H9 (cell line): ENCODE results near the gene ODAD2. TPM values are rescaled to one million over a fixed set of nuclear protein-coding genes. Genes with fewer than 3 reads are reported as not detected.

Experiments
- DNase-seq: peaks from one replicate; pipeline ENCODE4 v3.0.0-alpha.2; 2017
- H2AFZ ChIP-seq: one replicate; pipeline ENCODE4 v1.6.1; 2013; ENCODE audit warnings: mild to moderate bottlenecking, low read length, control low read depth, moderate library complexity
- H2AK5ac ChIP-seq: 2 replicates; pipeline ENCODE4 v1.6.1; 2013; ENCODE audit warnings: low read length, control low read depth, mixed read lengths; ENCODE audit not compliant: insufficient read length
- H2BK120ac ChIP-seq: one replicate; pipeline ENCODE4 v1.6.1; 2013; ENCODE audit warnings: low read depth, mild to moderate bottlenecking, low read length, control low read depth, inconsistent platforms; ENCODE audit not compliant: poor library complexity, severe bottlenecking
- H2BK12ac ChIP-seq: 2 replicates; pipeline ENCODE4 v1.6.1; 2013; ENCODE audit warnings: low read length, control low read depth, mixed read lengths, low read depth; ENCODE audit not compliant: insufficient read length
- H2BK15ac ChIP-seq: 2 replicates; pipeline ENCODE4 v1.6.1; 2013; ENCODE audit warnings: low read depth, low read length, control low read depth
- H2BK20ac ChIP-seq: one replicate; pipeline ENCODE4 v1.6.1; 2013; ENCODE audit warnings: low read depth, mild to moderate bottlenecking, low read length, control low read depth, inconsistent platforms; ENCODE audit not compliant: poor library complexity, severe bottlenecking
- H2BK5ac ChIP-seq: 2 replicates; pipeline ENCODE4 v1.6.1; 2013; ENCODE audit warnings: low read length, control low read depth, mixed read lengths; ENCODE audit not compliant: insufficient read length
- H3K14ac ChIP-seq: 2 replicates; pipeline ENCODE4 v1.6.1; 2013; ENCODE audit warnings: low read length, control low read depth; ENCODE audit not compliant: insufficient read depth
- H3K18ac ChIP-seq: 2 replicates; pipeline ENCODE4 v1.6.1; 2013; ENCODE audit warnings: low read depth, mild to moderate bottlenecking, mixed read lengths, low read length, control low read depth; ENCODE audit not compliant: insufficient read length
- H3K23ac ChIP-seq: 2 replicates; pipeline ENCODE4 v1.6.1; 2013; ENCODE audit warnings: low read length, control low read depth, mixed read lengths, low read depth; ENCODE audit not compliant: insufficient read length
- H3K23me2 ChIP-seq: 2 replicates; pipeline ENCODE4 v1.6.1; 2013; ENCODE audit warnings: low read depth, mild to moderate bottlenecking, mixed read lengths, low read length, control low read depth; ENCODE audit not compliant: insufficient read length, poor library complexity, severe bottlenecking
- H3K27ac ChIP-seq: 2 replicates; pipeline ENCODE4 v1.5.1; 2013; ENCODE audit warnings: low read length, control low read depth, mixed read lengths, low read depth; ENCODE audit not compliant: insufficient read length
- H3K27me3 ChIP-seq: 2 replicates; pipeline ENCODE4 v1.6.1; 2013; ENCODE audit warnings: low read length, control low read depth, inconsistent platforms; ENCODE audit not compliant: insufficient read depth
- H3K4ac ChIP-seq: 2 replicates; pipeline ENCODE4 v1.6.1; 2013; ENCODE audit warnings: low read depth, mild to moderate bottlenecking, control low read depth, inconsistent platforms, low read length, moderate library complexity
- H3K4me1 ChIP-seq: 2 replicates; pipeline ENCODE4 v1.6.1; 2013; ENCODE audit warnings: low read length, control low read depth, inconsistent platforms; ENCODE audit not compliant: insufficient read depth
- H3K4me2 ChIP-seq: 2 replicates; pipeline ENCODE4 v1.6.1; 2013; ENCODE audit warnings: low read length, control low read depth, mixed read lengths; ENCODE audit not compliant: insufficient read length, insufficient read depth
- H3K56ac ChIP-seq: 2 replicates; pipeline ENCODE4 v1.6.1; 2013; ENCODE audit warnings: low read depth, mild to moderate bottlenecking, mixed read lengths, low read length, control low read depth; ENCODE audit not compliant: insufficient read length
- H3K79me1 ChIP-seq: 2 replicates; pipeline ENCODE4 v1.6.1; 2013; ENCODE audit warnings: low read depth, mild to moderate bottlenecking, moderate library complexity, low read length, control low read depth, inconsistent platforms; ENCODE audit not compliant: insufficient read depth, poor library complexity, severe bottlenecking
- H3K79me2 ChIP-seq: 2 replicates; pipeline ENCODE4 v1.6.1; 2013; ENCODE audit warnings: low read length, control low read depth, inconsistent platforms; ENCODE audit not compliant: insufficient read depth
- H3K9ac ChIP-seq: 2 replicates; pipeline ENCODE4 v1.6.1; 2013; ENCODE audit warnings: low read length, control low read depth, mixed read lengths; ENCODE audit not compliant: insufficient read length; ENCODE audit errors: extremely low read depth
- H3K9me3 ChIP-seq: one replicate; pipeline ENCODE4 v1.6.1; 2013; ENCODE audit warnings: low read depth, low read length, inconsistent platforms; ENCODE audit not compliant: control insufficient read depth
- H3T11ph ChIP-seq: one replicate; pipeline ENCODE4 v1.6.1; 2013; ENCODE audit warnings: mild to moderate bottlenecking, low read length, control low read depth, inconsistent platforms
- H4K20me1 ChIP-seq: one replicate; pipeline ENCODE4 v1.6.1; 2013; ENCODE audit not compliant: control insufficient read depth, insufficient read length, insufficient read depth
- H4K5ac ChIP-seq: 2 replicates; pipeline ENCODE4 v1.6.1; 2013; ENCODE audit warnings: low read depth, mild to moderate bottlenecking, mixed read lengths, low read length, control low read depth; ENCODE audit not compliant: insufficient read length
- H4K8ac ChIP-seq: replicated peaks from 2 replicates; pipeline ENCODE4 v1.6.1; 2013; ENCODE audit warnings: low read length, control low read depth, mixed read lengths, low read depth; ENCODE audit not compliant: insufficient read length
- H4K91ac ChIP-seq: 2 replicates; pipeline ENCODE4 v1.6.1; 2013; ENCODE audit warnings: low read depth, mild to moderate bottlenecking, moderate library complexity, mixed read lengths, low read length, control low read depth; ENCODE audit not compliant: insufficient read length
- H3K27ac Mint-ChIP-seq, 3 experiments: 2 replicates in 2 of 3; 3 replicates in 1 of 3; pipeline ENCODE4 v1.8.0; 2020 to 2021; ENCODE audit warnings: mixed read lengths in 3 of 3, mild to moderate bottlenecking in 1 of 3, moderate library complexity in 1 of 3
- H3K27me3 Mint-ChIP-seq: 2 replicates; pipeline ENCODE4 v1.8.0; 2021; ENCODE audit warnings: low read depth, mild to moderate bottlenecking, moderate library complexity, mixed read lengths
- H3K36me3 Mint-ChIP-seq, 3 experiments: 2 replicates in 2 of 3; 3 replicates in 1 of 3; pipeline ENCODE4 v1.8.0; 2020 to 2021; ENCODE audit warnings: low read depth in 3 of 3, mixed read lengths in 3 of 3; ENCODE audit not compliant: insufficient read depth in 1 of 3
- H3K4me1 Mint-ChIP-seq, 2 experiments: 2 replicates each; pipeline ENCODE4 v1.8.0; 2020; ENCODE audit warnings: mixed read lengths in 2 of 2
- H3K4me3 Mint-ChIP-seq, 2 experiments: 2 replicates in 1 of 2; 3 replicates in 1 of 2; pipeline ENCODE4 v1.8.0; 2020 to 2021; ENCODE audit warnings: mild to moderate bottlenecking in 2 of 2, mixed read lengths in 2 of 2, moderate library complexity in 1 of 2
- H3K9me3 Mint-ChIP-seq, 2 experiments: 2 replicates in 1 of 2; 3 replicates in 1 of 2; pipeline ENCODE4 v1.8.0; 2020; ENCODE audit warnings: mild to moderate bottlenecking in 2 of 2, mixed read lengths in 2 of 2, moderate library complexity in 1 of 2
- WGBS: extraction: QIAGEN DNeasy Blood & Tissue Kit; methylation state at CpG from one replicate; pipeline ENCODE4 v1.1.7; 2013; ENCODE audit warnings: missing lambda C conversion rate, low lambda C conversion rate, mixed read lengths; ENCODE audit not compliant: insufficient read length; ENCODE audit errors: extremely low coverage; 5-methylcytosine and 5-hydroxymethylcytosine counted together
- total RNA-seq: library from RNA; stranded (reverse); gene quantifications from 2 replicates; pipeline ENCODE4 v1.2.1, GENCODE V29; 2021
- TF ChIP-seq, protein P1 (sequence below): fragments of 200-600 bp; sonication (generic); conservative IDR thresholded peaks from 3 replicates; pipeline ENCODE4 v1.8.0; 2021; ENCODE audit warnings: antibody characterized with exemption, mild to moderate bottlenecking

Gene ODAD2
- total RNA-seq, 1 experiment from 2014 or later = 4.5 TPM

- Histone ChIP-seq H2BK20ac (no peak overlapping the region), H3K4ac (no peak overlapping the region), H2AFZ (no peak overlapping the region), H3K56ac (no peak overlapping the region), H3K23me2 (no peaks in the 10 kb centered on the region), H2BK15ac (no peak overlapping the region), H3K4me2 (no peak overlapping the region), H3K79me1 (no peaks in the 10 kb centered on the region), H4K5ac (no peak overlapping the region), H3K9ac (no peak overlapping the region), H4K8ac (no peak overlapping the region), H3K4me1 (no peaks in the 10 kb centered on the region), H3K27me3 (no peaks in the 10 kb centered on the region), H3K18ac (no peak overlapping the region), H2BK120ac (no peak overlapping the region), H3K9me3 (no peaks in the 10 kb centered on the region), H3K23ac (no peak overlapping the region), H3T11ph (no peak overlapping the region), H2BK12ac (no peak overlapping the region), H2AK5ac (no peak overlapping the region), H4K20me1 (no peaks in the 10 kb centered on the region), H2BK5ac (no peak overlapping the region), H3K79me2 (no peaks in the 10 kb centered on the region), H3K14ac (no peak overlapping the region), H4K91ac (no peak overlapping the region), H3K27ac (no peak overlapping the region)
- no peak for DNase-seq
- H3K36me3 Mint-ChIP-seq = peaks cover 0 to 4% (median 4%) of the 10 kb centered on the region in 3 experiments; a peak in 4 of 7 replicates
- WGBS = no CpG with 5 or more reads among the region's 4 CpGs
- H3K4me1 Mint-ChIP-seq = no peaks in the 10 kb centered on the region
- TF ChIP-seq, protein P1, sequence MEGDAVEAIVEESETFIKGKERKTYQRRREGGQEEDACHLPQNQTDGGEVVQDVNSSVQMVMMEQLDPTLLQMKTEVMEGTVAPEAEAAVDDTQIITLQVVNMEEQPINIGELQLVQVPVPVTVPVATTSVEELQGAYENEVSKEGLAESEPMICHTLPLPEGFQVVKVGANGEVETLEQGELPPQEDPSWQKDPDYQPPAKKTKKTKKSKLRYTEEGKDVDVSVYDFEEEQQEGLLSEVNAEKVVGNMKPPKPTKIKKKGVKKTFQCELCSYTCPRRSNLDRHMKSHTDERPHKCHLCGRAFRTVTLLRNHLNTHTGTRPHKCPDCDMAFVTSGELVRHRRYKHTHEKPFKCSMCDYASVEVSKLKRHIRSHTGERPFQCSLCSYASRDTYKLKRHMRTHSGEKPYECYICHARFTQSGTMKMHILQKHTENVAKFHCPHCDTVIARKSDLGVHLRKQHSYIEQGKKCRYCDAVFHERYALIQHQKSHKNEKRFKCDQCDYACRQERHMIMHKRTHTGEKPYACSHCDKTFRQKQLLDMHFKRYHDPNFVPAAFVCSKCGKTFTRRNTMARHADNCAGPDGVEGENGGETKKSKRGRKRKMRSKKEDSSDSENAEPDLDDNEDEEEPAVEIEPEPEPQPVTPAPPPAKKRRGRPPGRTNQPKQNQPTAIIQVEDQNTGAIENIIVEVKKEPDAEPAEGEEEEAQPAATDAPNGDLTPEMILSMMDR = no peak
- peaks cover 3 to 4% of the 10 kb centered on the region in 2 experiments; a peak in 3 of 5 replicates for H3K9me3 Mint-ChIP-seq
- H3K27ac Mint-ChIP-seq = no peak overlapping the region
- no peaks in the 10 kb centered on the region for H3K27me3 Mint-ChIP-seq
- H3K4me3 Mint-ChIP-seq = no peak overlapping the region
Measured at GRCh38 chr10:27822301-27822700, 176.6 kb downstream of the ODAD2 start.
